ENCODE measurements around the gene NRM. TPM values are rescaled to one million over a fixed set of nuclear protein-coding genes. Genes with fewer than 3 reads are reported as not detected.
"Not testable (repeated sequence)": the region's sequence is repeated elsewhere in the genome, so short reads cannot be mapped to it uniquely, and the experiment has no call there.

The NRM gene
- total RNA-seq, 2 donors from 2014 or later = 2.2 to 4.2 TPM

GRCh38 chr6:30664994-30665767 is 25.6 kb downstream of the NRM start:
- Histone ChIP-seq H3K4me1 (no peaks in the 10 kb centered on the region), H3K27me3 (no peaks in the 10 kb centered on the region), H3K9me3 (no peaks in the 10 kb centered on the region), H3K36me3 (peaks cover 87% of the 10 kb centered on the region), H3K4me3 (no peak overlapping the region), H3K27ac (no peak overlapping the region)
- TF ChIP-seq CTCF (IDR thresholded peaks at IDR 0.05) = no peak
- DNase-seq (ENCODE audit: low spot score) = no peak

GRCh38 chr6:30657922-30658321 is 32.9 kb downstream of the NRM start:
- H3K27me3 ChIP-seq; DNase-seq (ENCODE audit: low spot score); H3K9me3 ChIP-seq; H3K27ac ChIP-seq; H3K4me1 ChIP-seq; H3K4me3 ChIP-seq: not testable (repeated sequence)
- H3K36me3 ChIP-seq = peaks cover 97% of the 10 kb centered on the region

GRCh38 chr6:30657454-30657853 is 33.3 kb downstream of the NRM start:
- Histone ChIP-seq H3K27ac (no peak overlapping the region), H3K36me3 (peaks cover 97% of the 10 kb centered on the region), H3K4me1 (no peaks in the 10 kb centered on the region), H3K4me3 (no peak overlapping the region), H3K27me3 (no peaks in the 10 kb centered on the region), H3K9me3 (no peaks in the 10 kb centered on the region)
- no peak for TF ChIP-seq CTCF (IDR thresholded peaks at IDR 0.05)
- no peak for DNase-seq (ENCODE audit: low spot score)

GRCh38 chr6:30656513-30656912 is 34.3 kb downstream of the NRM start:
- H3K4me1 ChIP-seq = no peaks in the 10 kb centered on the region
- no peak for DNase-seq (ENCODE audit: low spot score)

GRCh38 chr6:30655743-30656094 is 35.1 kb downstream of the NRM start:
- Histone ChIP-seq H3K27ac (no peak overlapping the region), H3K9me3 (no peaks in the 10 kb centered on the region), H3K4me3 (no peak overlapping the region), H3K27me3 (no peaks in the 10 kb centered on the region), H3K4me1 (no peaks in the 10 kb centered on the region), H3K36me3 (peaks cover 98% of the 10 kb centered on the region)
- no peak for DNase-seq (ENCODE audit: low spot score)
- no peak for TF ChIP-seq CTCF (IDR thresholded peaks at IDR 0.05)

More at GRCh38 chr6:30656513-30656912, 34.3 kb downstream of the NRM start:
- Histone ChIP-seq H3K27ac (no peak overlapping the region), H3K4me3 (no peak overlapping the region), H3K27me3 (no peaks in the 10 kb centered on the region), H3K9me3 (no peaks in the 10 kb centered on the region), H3K36me3 (peaks cover 97% of the 10 kb centered on the region)
- no peak for TF ChIP-seq CTCF (IDR thresholded peaks at IDR 0.05)

GRCh38 chr6:30654798-30655742 is 35.7 kb downstream of the NRM start:
- no peak overlapping the region for H3K27ac ChIP-seq
- H3K27me3 ChIP-seq = no peaks in the 10 kb centered on the region
- DNase-seq (ENCODE audit: low spot score) = no peak
- no peak overlapping the region for H3K4me3 ChIP-seq
- H3K4me1 ChIP-seq = no peaks in the 10 kb centered on the region
- H3K36me3 ChIP-seq = peaks cover 91% of the 10 kb centered on the region
- no peaks in the 10 kb centered on the region for H3K9me3 ChIP-seq
- no peak for TF ChIP-seq CTCF (IDR thresholded peaks at IDR 0.05)
